Liver (tissue), 9 donors: ENCODE results near the gene B3GAT3. TPM values are rescaled to one million over a fixed set of nuclear protein-coding genes. Genes with fewer than 3 reads are reported as not detected.
A peak's percentile ranks its signal among the peaks of the same experiment; 100 is the strongest.

Source experiments
- DNase-seq: peaks from one replicate; pipeline ENCODE4 v3.0.0-alpha.2; 2017; ENCODE audit warnings: low spot score
- H3K27ac ChIP-seq, 2 donors: one replicate each; pipeline ENCODE4 v1.7.0; 2013; ENCODE audit warnings: inconsistent platforms in 2 of 2, low read length in 2 of 2, control low read depth in 1 of 2, low read depth in 1 of 2, mild to moderate bottlenecking in 1 of 2
- H3K27me3 ChIP-seq, 4 donors: one replicate each; pipeline versions ENCODE4 v1.6.1 to v1.7.0; 2013; ENCODE audit warnings: low read length in 3 of 4, inconsistent platforms in 1 of 4, mild to moderate bottlenecking in 1 of 4, moderate library complexity in 1 of 4; ENCODE audit not compliant: control insufficient read depth in 4 of 4, insufficient read depth in 4 of 4
- H3K36me3 ChIP-seq, 4 donors: one replicate each; pipeline versions ENCODE4 v1.6.1 to v1.7.0; 2013; ENCODE audit warnings: low read length in 3 of 4, mild to moderate bottlenecking in 3 of 4, low read depth in 1 of 4, moderate library complexity in 1 of 4; ENCODE audit not compliant: control insufficient read depth in 4 of 4, insufficient read depth in 3 of 4
- H3K4me1 ChIP-seq, 4 donors: one replicate each; pipeline versions ENCODE4 v1.6.1 to v1.7.0; 2013; ENCODE audit warnings: low read length in 3 of 4, mild to moderate bottlenecking in 3 of 4, moderate library complexity in 1 of 4; ENCODE audit not compliant: control insufficient read depth in 4 of 4, insufficient read depth in 4 of 4
- H3K4me3 ChIP-seq, 3 donors: one replicate each; pipeline versions ENCODE4 v1.6.1 to v1.7.0; 2013; ENCODE audit warnings: low read length in 3 of 3, control low read depth in 1 of 3, low read depth in 1 of 3, mild to moderate bottlenecking in 1 of 3
- H3K9ac ChIP-seq, 2 donors: one replicate each; pipeline ENCODE4 v1.7.0; 2013; ENCODE audit warnings: low read length in 2 of 2, mild to moderate bottlenecking in 2 of 2, moderate library complexity in 2 of 2, control low read depth in 1 of 2, low read depth in 1 of 2
- H3K9me3 ChIP-seq, 4 donors: one replicate each; pipeline versions ENCODE4 v1.6.1 to v1.7.0; 2013; ENCODE audit warnings: low read length in 3 of 4; ENCODE audit not compliant: control insufficient read depth in 4 of 4
- EGR1 ChIP-seq, 2 donors: IDR thresholded peaks; 2 replicates each; pipeline ENCODE4 v1.6.1; 2016 to 2018; ENCODE audit warnings: antibody characterized with exemption in 2 of 2, low read depth in 2 of 2
- FOXA1 ChIP-seq: IDR thresholded peaks from 2 replicates; pipeline ENCODE4 v1.6.1; 2016; ENCODE audit warnings: antibody characterized with exemption
- FOXA2 ChIP-seq: IDR thresholded peaks from 2 replicates; pipeline ENCODE4 v1.6.1; 2016; ENCODE audit warnings: antibody characterized with exemption
- GABPA ChIP-seq, 2 donors: IDR thresholded peaks in 1 of 2; conservative IDR thresholded peaks in 1 of 2; 2 replicates each; pipeline ENCODE4 v1.6.1; 2016; ENCODE audit warnings: antibody characterized with exemption in 2 of 2, mild to moderate bottlenecking in 1 of 2, moderate library complexity in 1 of 2
- HNF4A ChIP-seq, 2 donors: conservative IDR thresholded peaks; 2 replicates each; pipeline ENCODE4 v1.6.1; 2016; ENCODE audit warnings: antibody characterized with exemption in 2 of 2, mild to moderate bottlenecking in 2 of 2
- HNF4G ChIP-seq: IDR thresholded peaks from 2 replicates; pipeline ENCODE4 v1.6.1; 2016; ENCODE audit warnings: antibody characterized with exemption
- JUND ChIP-seq, 2 donors: IDR thresholded peaks; 2 replicates each; pipeline ENCODE4 v1.6.1; 2016; ENCODE audit warnings: antibody characterized with exemption in 2 of 2
- NR2F2 ChIP-seq: IDR thresholded peaks from 2 replicates; pipeline ENCODE4 v1.6.1; 2016; ENCODE audit warnings: antibody characterized with exemption
- RAD21 ChIP-seq, 2 donors: IDR thresholded peaks; 2 replicates each; pipeline ENCODE4 v1.6.1; 2016; ENCODE audit warnings: antibody characterized with exemption in 2 of 2, mild to moderate bottlenecking in 2 of 2
- RXRA ChIP-seq, 2 donors: IDR thresholded peaks; 2 replicates each; pipeline ENCODE4 v1.6.1; 2017 to 2018; ENCODE audit warnings: antibody characterized with exemption in 2 of 2, mild to moderate bottlenecking in 1 of 2
- SP1 ChIP-seq: IDR thresholded peaks from 2 replicates; pipeline ENCODE4 v1.6.1; 2018; ENCODE audit warnings: antibody characterized with exemption, mild to moderate bottlenecking
- TAF1 ChIP-seq: conservative IDR thresholded peaks from 2 replicates; pipeline ENCODE4 v1.6.1; 2016; ENCODE audit warnings: antibody characterized with exemption, mild to moderate bottlenecking
- YY1 ChIP-seq: IDR thresholded peaks from 2 replicates; pipeline ENCODE4 v1.6.1; 2016; ENCODE audit warnings: antibody characterized with exemption, mild to moderate bottlenecking
- WGBS: extraction: QIAGEN DNeasy Blood & Tissue Kit; methylation state at CpG from one replicate; pipeline ENCODE4 v1.1.7; 2013; 5-methylcytosine and 5-hydroxymethylcytosine counted together
- polyA plus RNA-seq, 2 donors: library from polyadenylated mRNA; stranded (reverse) in 1 of 2; unstranded in 1 of 2; fragments of 200-250 nt in 1 of 2; fragments of >200 nt in 1 of 2; fragmentation: Nextera tagmentation in 1 of 2; extraction: Ambion mirVana in 1 of 2; gene quantifications; one replicate each; pipeline versions ENCODE4 v1.2.1 to v1.2.3, GENCODE V29; 2013 to 2015
- total RNA-seq, 2 donors: library from RNA; depleted of rRNA; stranded (reverse); fragments of >200 nt; gene quantifications; one replicate each; pipeline ENCODE4 v1.2.3, GENCODE V29; 2014
- TF ChIP-seq, protein P1 (sequence below): fragments of 150-350 bp; IDR thresholded peaks from 2 replicates; pipeline ENCODE4 v1.5.1; 2017; ENCODE audit warnings: improper control_type of control experiment, low read depth, low read length; ENCODE audit not compliant: missing input control
- TF ChIP-seq, protein P2 (sequence below): IDR thresholded peaks from 2 replicates; pipeline ENCODE4 v1.6.1; 2016; ENCODE audit warnings: antibody characterized with exemption
- TF ChIP-seq, protein P3 (sequence below): IDR thresholded peaks from 2 replicates; pipeline ENCODE4 v1.6.1; 2016; ENCODE audit warnings: antibody characterized with exemption, mild to moderate bottlenecking
- TF ChIP-seq, protein P4 (sequence below): IDR thresholded peaks from 2 replicates; pipeline ENCODE4 v1.6.1; 2016; ENCODE audit warnings: antibody characterized with exemption
- TF ChIP-seq, protein P5 (sequence below): IDR thresholded peaks from 2 replicates; pipeline ENCODE4 v1.6.1; 2016; ENCODE audit warnings: antibody characterized with exemption
- donor health status: healthy.
- donor health status: healthy.
- donor health status: healthy.
- donor health status: healthy.
- donor health status: healthy.

Gene B3GAT3
- total and polyA plus RNA-seq, 4 donors: 13.1 to 29.2 (median 17.8) TPM

DNA sequence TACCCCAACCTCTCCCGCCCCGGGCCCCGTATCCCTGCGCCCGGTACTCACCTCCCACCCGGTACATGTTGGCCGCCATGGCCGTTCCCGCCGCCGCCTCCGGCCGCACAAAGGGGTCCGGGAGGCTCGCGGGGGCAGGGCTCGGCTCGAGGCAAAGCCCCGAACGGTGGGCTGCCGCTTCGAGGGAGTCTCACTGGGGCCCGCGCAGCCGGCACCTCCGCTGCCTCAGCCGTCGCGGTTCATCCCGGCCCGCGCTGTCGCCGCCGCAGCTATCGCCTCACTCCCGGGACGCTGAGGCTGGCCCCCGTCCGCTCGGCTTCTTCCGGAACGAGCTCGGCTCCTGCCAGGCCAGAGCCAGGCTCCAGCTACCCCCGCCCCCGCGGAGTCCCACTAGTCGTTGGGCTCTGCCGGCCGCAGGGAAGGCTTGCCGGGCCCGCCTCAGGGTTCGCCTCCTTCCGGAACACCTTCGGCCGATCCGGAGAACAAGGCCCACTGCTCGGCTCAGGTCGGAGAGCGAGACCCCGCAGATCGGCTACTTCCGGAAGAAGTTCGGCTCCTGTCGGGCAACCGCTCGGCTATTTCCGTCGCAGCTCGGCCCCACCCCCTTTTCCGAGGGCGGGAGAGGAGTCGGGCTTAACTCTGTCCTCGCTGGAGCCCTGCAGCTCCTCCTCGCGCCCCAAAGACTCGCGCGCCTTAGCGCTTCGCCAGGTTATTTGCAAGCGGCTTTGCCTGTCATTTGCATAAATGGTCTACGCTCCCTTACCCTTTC lies 20.2 kb downstream of the B3GAT3 start, which contains the start of gene MTA2:
Gene MTA2 (minus strand): TSS at position 494 of the 769 bp plus-strand sequence. CDS start 415 bp downstream, at position 79.
- WGBS: under 1% methylated on average over 83 of the region's 83 CpGs
- peak; percentile 100 for DNase-seq
- peak; percentile 51 for TF ChIP-seq SP1
- TF ChIP-seq EGR1 (IDR thresholded peaks at IDR 0.05; ENCODE audit: low read depth in 2 of 2): peak; percentile 30 to 64
- TF ChIP-seq, protein P1, sequence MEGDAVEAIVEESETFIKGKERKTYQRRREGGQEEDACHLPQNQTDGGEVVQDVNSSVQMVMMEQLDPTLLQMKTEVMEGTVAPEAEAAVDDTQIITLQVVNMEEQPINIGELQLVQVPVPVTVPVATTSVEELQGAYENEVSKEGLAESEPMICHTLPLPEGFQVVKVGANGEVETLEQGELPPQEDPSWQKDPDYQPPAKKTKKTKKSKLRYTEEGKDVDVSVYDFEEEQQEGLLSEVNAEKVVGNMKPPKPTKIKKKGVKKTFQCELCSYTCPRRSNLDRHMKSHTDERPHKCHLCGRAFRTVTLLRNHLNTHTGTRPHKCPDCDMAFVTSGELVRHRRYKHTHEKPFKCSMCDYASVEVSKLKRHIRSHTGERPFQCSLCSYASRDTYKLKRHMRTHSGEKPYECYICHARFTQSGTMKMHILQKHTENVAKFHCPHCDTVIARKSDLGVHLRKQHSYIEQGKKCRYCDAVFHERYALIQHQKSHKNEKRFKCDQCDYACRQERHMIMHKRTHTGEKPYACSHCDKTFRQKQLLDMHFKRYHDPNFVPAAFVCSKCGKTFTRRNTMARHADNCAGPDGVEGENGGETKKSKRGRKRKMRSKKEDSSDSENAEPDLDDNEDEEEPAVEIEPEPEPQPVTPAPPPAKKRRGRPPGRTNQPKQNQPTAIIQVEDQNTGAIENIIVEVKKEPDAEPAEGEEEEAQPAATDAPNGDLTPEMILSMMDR: no peak
- TF ChIP-seq RAD21 (IDR thresholded peaks at IDR 0.05): no peak
- TF ChIP-seq, protein P2, sequence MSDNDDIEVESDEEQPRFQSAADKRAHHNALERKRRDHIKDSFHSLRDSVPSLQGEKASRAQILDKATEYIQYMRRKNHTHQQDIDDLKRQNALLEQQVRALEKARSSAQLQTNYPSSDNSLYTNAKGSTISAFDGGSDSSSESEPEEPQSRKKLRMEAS: no peak
- peak; percentile 21 for TF ChIP-seq FOXA1
- TF ChIP-seq RXRA (IDR thresholded peaks at IDR 0.05): no peak
- peak; percentile 36 for TF ChIP-seq YY1
- TF ChIP-seq HNF4A (conservative IDR thresholded peaks at IDR 0.05): no peak
- TF ChIP-seq NR2F2: peak; percentile 50
- TF ChIP-seq TAF1: no peak
- TF ChIP-seq, protein P3, sequence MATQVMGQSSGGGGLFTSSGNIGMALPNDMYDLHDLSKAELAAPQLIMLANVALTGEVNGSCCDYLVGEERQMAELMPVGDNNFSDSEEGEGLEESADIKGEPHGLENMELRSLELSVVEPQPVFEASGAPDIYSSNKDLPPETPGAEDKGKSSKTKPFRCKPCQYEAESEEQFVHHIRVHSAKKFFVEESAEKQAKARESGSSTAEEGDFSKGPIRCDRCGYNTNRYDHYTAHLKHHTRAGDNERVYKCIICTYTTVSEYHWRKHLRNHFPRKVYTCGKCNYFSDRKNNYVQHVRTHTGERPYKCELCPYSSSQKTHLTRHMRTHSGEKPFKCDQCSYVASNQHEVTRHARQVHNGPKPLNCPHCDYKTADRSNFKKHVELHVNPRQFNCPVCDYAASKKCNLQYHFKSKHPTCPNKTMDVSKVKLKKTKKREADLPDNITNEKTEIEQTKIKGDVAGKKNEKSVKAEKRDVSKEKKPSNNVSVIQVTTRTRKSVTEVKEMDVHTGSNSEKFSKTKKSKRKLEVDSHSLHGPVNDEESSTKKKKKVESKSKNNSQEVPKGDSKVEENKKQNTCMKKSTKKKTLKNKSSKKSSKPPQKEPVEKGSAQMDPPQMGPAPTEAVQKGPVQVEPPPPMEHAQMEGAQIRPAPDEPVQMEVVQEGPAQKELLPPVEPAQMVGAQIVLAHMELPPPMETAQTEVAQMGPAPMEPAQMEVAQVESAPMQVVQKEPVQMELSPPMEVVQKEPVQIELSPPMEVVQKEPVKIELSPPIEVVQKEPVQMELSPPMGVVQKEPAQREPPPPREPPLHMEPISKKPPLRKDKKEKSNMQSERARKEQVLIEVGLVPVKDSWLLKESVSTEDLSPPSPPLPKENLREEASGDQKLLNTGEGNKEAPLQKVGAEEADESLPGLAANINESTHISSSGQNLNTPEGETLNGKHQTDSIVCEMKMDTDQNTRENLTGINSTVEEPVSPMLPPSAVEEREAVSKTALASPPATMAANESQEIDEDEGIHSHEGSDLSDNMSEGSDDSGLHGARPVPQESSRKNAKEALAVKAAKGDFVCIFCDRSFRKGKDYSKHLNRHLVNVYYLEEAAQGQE: no peak
- TF ChIP-seq HNF4G: peak; percentile 92
- TF ChIP-seq JUND (IDR thresholded peaks at IDR 0.05): no peak
- peak; percentile 67 to 87 for TF ChIP-seq GABPA (IDR thresholded peaks at IDR 0.05 in 1 of 2, conservative IDR thresholded peaks at IDR 0.05 in 1 of 2)
- TF ChIP-seq, protein P4, sequence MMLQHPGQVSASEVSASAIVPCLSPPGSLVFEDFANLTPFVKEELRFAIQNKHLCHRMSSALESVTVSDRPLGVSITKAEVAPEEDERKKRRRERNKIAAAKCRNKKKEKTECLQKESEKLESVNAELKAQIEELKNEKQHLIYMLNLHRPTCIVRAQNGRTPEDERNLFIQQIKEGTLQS: no peak
- TF ChIP-seq, protein P5, sequence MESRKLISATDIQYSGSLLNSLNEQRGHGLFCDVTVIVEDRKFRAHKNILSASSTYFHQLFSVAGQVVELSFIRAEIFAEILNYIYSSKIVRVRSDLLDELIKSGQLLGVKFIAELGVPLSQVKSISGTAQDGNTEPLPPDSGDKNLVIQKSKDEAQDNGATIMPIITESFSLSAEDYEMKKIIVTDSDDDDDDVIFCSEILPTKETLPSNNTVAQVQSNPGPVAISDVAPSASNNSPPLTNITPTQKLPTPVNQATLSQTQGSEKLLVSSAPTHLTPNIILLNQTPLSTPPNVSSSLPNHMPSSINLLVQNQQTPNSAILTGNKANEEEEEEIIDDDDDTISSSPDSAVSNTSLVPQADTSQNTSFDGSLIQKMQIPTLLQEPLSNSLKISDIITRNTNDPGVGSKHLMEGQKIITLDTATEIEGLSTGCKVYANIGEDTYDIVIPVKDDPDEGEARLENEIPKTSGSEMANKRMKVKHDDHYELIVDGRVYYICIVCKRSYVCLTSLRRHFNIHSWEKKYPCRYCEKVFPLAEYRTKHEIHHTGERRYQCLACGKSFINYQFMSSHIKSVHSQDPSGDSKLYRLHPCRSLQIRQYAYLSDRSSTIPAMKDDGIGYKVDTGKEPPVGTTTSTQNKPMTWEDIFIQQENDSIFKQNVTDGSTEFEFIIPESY: peak; percentile 94
- no peak for TF ChIP-seq FOXA2
- Histone ChIP-seq H3K9ac (peak within 1 kb of the TSS; percentile 89 to 92), H3K27me3 (no peaks in the 10 kb centered on the region), H3K27ac (peak within 1 kb of the TSS; percentile 89 to 90), H3K36me3 (peaks cover 4 to 24% (median 15%) of the 10 kb centered on the region in 4 donors), H3K4me1 (peaks cover 8 to 40% (median 26%) of the 10 kb centered on the region in 4 donors), H3K4me3 (peak within 1 kb of the TSS; percentile 82 to 87 (median 87)), H3K9me3 (no peaks in the 10 kb centered on the region)
